NCI-H774 (cell line): ENCODE results near the gene EXOC5.
A peak's percentile ranks its signal among the peaks of the same experiment; 100 is the strongest.
"Not testable (repeated sequence)": the region's sequence is repeated elsewhere in the genome, so short reads cannot be mapped to it uniquely, and the experiment has no call there.

ENCODE experiments used
- DNase-seq: peaks from one replicate; lab custom pipeline; 2025; lab: John Stamatoyannopoulos, UW

EXOC5 gene

GRCh38 chr14:57268161-57269069 lies at the start of gene EXOC5, which contains the start of gene AP5M1:
TSS of gene EXOC5 (minus strand) at chr14:57268905. CDS start at chr14:57268648, 257 bp downstream.
TSS of gene AP5M1 (plus strand) at chr14:57268971. CDS start at chr14:57269315, 344 bp downstream.
- DNase-seq, result peak; percentile 84

GRCh38 chr14:57317248-57317833 lies 48.6 kb upstream of the EXOC5 start:
- peak; percentile 45 for DNase-seq

GRCh38 chr14:57314396-57315089 lies 45.8 kb upstream of the EXOC5 start:
- DNase-seq, result no peak

GRCh38 chr14:57302883-57303282 lies 34.2 kb upstream of the EXOC5 start:
- DNase-seq, result no peak

- DNase-seq, result no peak
These were observed 30.8 kb upstream of the EXOC5 start for GRCh38 chr14:57299511-57299910.

GRCh38 chr14:57297852-57298251 lies 29.1 kb upstream of the EXOC5 start:
- DNase-seq, result no peak

GRCh38 chr14:57295239-57295638 lies 26.5 kb upstream of the EXOC5 start:
- DNase-seq, result no peak

GRCh38 chr14:57293866-57294837 lies 25.4 kb upstream of the EXOC5 start:
- DNase-seq, result no peak

GRCh38 chr14:57291692-57292647 lies 23.3 kb upstream of the EXOC5 start:
- no peak for DNase-seq

- no peak for DNase-seq
These were observed 22.0 kb upstream of the EXOC5 start for GRCh38 chr14:57290751-57291150.

GRCh38 chr14:57287745-57288144 lies 19.0 kb upstream of the EXOC5 start:
- DNase-seq, result no peak

GRCh38 chr14:57277062-57277461 lies 8.4 kb upstream of the EXOC5 start:
- no peak for DNase-seq

- no peak for DNase-seq
These were observed 6.4 kb upstream of the EXOC5 start for GRCh38 chr14:57275023-57275664.

GRCh38 chr14:57274551-57274950 lies 5.8 kb upstream of the EXOC5 start:
- no peak for DNase-seq

GRCh38 chr14:57273236-57273635 lies 4.5 kb upstream of the EXOC5 start:
- no peak for DNase-seq

- no peak for DNase-seq
These were observed 2.6 kb downstream of the EXOC5 start for GRCh38 chr14:57266065-57266464.

GRCh38 chr14:57262117-57262516 lies 6.6 kb downstream of the EXOC5 start:
- no peak for DNase-seq

GRCh38 chr14:57261604-57262003 lies 7.1 kb downstream of the EXOC5 start:
- DNase-seq, result no peak

- no peak for DNase-seq
These were observed 9.0 kb downstream of the EXOC5 start for GRCh38 chr14:57259672-57260071.

GRCh38 chr14:57258221-57258620 lies 10.5 kb downstream of the EXOC5 start:
- not testable (repeated sequence) for DNase-seq
